HL-60 (cell line): Measurements from ENCODE around the gene GOSR2.

ENCODE experiments used
- DNase-seq, 2 experiments: peaks; one replicate each; pipeline ENCODE4 v3.0.0-alpha.2; 2010 to 2020; ENCODE audit warnings: low read depth in 1 of 2, low spot score in 1 of 2
- H3K27ac ChIP-seq: fragments of 250-450 bp; sonication (Bioruptor Pico); replicated peaks from 2 replicates; pipeline ENCODE4 v1.5.1; 2020; ENCODE audit warnings: mild to moderate bottlenecking, moderate library complexity
- H3K27me3 ChIP-seq: fragments of 250-450 bp; sonication (Bioruptor Pico); 2 replicates; pipeline ENCODE4 v1.5.1; 2021; ENCODE audit warnings: mild to moderate bottlenecking, moderate library complexity; ENCODE audit not compliant: insufficient read depth, poor library complexity, severe bottlenecking
- H3K4me3 ChIP-seq: replicated peaks from 2 replicates; pipeline ENCODE4 v1.5.1; 2011; ENCODE audit warnings: mild to moderate bottlenecking, control low read depth, low read length; ENCODE audit not compliant: insufficient read depth
- GABPA ChIP-seq: IDR thresholded peaks from 2 replicates; pipeline ENCODE4 v1.6.1; 2012; ENCODE audit warnings: low read depth
- POLR2AphosphoS5 ChIP-seq: IDR thresholded peaks from 2 replicates; pipeline ENCODE4 v1.6.1; 2012; ENCODE audit warnings: low read depth
- SPI1 ChIP-seq: IDR thresholded peaks from 2 replicates; pipeline ENCODE4 v1.6.1; 2012; ENCODE audit warnings: low read depth, mild to moderate bottlenecking, borderline replicate concordance
- TF ChIP-seq, protein P1 (sequence below): IDR thresholded peaks from 2 replicates; pipeline ENCODE4 v1.6.1; 2012; ENCODE audit warnings: low read depth; ENCODE audit not compliant: insufficient replicate concordance
- TF ChIP-seq, protein P2 (sequence below): IDR thresholded peaks from one replicate; pipeline ENCODE4 v1.5.1; 2011; ENCODE audit warnings: low read length, control low read depth, inconsistent platforms; ENCODE audit not compliant: insufficient read depth

Gene GOSR2

DNA sequence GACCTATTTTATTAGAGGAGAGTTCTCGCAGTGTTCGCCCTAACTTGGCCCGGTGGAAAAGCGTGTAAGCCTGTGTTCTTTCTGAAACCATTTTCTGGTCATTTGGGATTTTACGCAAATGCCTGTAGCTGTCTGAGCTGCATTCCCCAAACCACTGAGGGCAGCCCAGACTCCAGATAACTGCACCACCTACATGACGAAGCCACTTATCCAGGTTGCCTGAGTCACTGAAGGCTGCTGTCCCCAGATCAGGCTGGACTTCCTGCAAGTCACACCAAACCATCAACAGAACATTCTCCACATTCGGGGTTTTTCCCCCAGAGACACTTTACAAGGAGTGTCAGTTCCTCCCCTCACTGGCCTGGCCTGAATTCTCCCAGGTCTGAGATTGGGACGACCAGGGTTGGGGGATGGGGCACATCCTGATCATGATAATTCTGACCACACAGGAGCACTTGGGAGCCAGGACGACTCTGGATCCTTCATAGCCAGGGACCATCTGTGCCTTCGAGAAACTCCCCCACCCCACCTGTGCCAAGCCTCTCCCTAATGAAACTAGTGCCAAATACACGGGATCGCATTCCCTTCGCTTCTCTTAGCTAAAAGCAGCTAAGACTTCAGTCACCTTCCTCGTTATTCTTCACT, 53.8 kb downstream of the GOSR2 start:
- H3K27me3 ChIP-seq: peaks cover 52% of the 10 kb centered on the region
- TF ChIP-seq, protein P1, sequence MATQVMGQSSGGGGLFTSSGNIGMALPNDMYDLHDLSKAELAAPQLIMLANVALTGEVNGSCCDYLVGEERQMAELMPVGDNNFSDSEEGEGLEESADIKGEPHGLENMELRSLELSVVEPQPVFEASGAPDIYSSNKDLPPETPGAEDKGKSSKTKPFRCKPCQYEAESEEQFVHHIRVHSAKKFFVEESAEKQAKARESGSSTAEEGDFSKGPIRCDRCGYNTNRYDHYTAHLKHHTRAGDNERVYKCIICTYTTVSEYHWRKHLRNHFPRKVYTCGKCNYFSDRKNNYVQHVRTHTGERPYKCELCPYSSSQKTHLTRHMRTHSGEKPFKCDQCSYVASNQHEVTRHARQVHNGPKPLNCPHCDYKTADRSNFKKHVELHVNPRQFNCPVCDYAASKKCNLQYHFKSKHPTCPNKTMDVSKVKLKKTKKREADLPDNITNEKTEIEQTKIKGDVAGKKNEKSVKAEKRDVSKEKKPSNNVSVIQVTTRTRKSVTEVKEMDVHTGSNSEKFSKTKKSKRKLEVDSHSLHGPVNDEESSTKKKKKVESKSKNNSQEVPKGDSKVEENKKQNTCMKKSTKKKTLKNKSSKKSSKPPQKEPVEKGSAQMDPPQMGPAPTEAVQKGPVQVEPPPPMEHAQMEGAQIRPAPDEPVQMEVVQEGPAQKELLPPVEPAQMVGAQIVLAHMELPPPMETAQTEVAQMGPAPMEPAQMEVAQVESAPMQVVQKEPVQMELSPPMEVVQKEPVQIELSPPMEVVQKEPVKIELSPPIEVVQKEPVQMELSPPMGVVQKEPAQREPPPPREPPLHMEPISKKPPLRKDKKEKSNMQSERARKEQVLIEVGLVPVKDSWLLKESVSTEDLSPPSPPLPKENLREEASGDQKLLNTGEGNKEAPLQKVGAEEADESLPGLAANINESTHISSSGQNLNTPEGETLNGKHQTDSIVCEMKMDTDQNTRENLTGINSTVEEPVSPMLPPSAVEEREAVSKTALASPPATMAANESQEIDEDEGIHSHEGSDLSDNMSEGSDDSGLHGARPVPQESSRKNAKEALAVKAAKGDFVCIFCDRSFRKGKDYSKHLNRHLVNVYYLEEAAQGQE: no peak
- no peak for TF ChIP-seq POLR2AphosphoS5
- no peak for TF ChIP-seq SPI1
- TF ChIP-seq, protein P2, sequence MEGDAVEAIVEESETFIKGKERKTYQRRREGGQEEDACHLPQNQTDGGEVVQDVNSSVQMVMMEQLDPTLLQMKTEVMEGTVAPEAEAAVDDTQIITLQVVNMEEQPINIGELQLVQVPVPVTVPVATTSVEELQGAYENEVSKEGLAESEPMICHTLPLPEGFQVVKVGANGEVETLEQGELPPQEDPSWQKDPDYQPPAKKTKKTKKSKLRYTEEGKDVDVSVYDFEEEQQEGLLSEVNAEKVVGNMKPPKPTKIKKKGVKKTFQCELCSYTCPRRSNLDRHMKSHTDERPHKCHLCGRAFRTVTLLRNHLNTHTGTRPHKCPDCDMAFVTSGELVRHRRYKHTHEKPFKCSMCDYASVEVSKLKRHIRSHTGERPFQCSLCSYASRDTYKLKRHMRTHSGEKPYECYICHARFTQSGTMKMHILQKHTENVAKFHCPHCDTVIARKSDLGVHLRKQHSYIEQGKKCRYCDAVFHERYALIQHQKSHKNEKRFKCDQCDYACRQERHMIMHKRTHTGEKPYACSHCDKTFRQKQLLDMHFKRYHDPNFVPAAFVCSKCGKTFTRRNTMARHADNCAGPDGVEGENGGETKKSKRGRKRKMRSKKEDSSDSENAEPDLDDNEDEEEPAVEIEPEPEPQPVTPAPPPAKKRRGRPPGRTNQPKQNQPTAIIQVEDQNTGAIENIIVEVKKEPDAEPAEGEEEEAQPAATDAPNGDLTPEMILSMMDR: no peak
- TF ChIP-seq GABPA: no peak
- no peak for DNase-seq
- no peak overlapping the region for H3K27ac ChIP-seq
- no peak overlapping the region for H3K4me3 ChIP-seq

DNA sequence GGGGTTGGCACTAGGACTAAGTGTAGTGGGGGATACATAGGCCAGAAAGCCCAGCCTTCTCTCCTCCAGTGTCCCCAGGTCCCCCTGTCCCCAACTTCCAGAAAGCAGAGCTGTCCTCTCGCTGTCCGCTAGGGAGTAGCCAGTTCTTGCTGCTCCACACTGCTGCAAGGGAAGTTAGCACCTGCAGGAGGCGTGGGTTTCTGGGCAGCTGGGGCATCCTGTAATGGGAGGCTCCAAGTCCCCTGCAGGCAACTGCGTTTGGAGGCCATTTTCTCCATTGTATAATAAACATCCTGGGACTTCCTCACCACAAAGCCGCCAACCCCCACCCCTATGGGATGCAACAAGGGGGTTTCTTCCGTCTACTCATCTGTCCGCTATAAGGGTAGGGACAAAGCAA, 54.4 kb downstream of the GOSR2 start:
- no peak overlapping the region for H3K27ac ChIP-seq
- peaks cover 53% of the 10 kb centered on the region for H3K27me3 ChIP-seq
- TF ChIP-seq, protein P1: no peak
- TF ChIP-seq POLR2AphosphoS5 (no peak), SPI1 (0 out of 2 replicates have a peak, but pooled peaks have one; percentile 3)
- TF ChIP-seq, protein P2: no peak
- peak in 1 of 2 experiments; percentile 38 for DNase-seq
- no peak overlapping the region for H3K4me3 ChIP-seq

DNA sequence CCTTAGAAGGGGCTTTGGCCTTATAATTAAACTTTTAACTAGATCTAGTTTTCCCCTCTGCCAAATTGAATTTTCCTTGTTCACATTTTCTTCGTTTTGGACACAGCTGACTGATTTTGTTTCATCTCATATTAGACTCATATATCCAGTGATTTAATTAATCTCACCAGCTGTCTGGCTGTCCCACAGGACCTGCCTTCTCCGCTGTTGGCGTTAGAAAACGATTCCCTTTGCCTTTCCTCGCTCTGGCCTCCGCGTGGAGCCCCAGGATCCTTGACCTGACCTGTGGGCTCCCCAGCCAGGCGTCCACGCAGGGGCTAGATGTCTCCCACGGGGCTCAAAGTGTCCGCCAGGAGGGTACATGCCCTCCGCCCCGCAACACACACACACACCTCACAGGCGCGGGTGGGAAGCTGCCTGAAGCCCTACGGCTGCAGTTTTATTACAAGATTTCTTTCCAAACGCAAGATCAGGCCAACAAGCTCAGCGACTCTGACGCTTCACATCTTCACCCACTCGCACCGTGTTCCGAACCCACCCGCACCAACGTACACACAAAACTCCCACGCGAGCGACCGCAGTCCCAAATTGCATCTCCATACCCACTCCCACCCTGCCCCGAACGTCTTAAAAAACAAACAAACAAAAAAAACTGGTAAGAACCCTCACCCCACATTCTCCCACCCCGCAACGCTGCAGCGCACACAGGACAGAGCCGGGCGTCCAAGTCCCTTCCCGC, 55.0 kb downstream of the GOSR2 start:
- DNase-seq: no peak
- Histone ChIP-seq H3K27ac (no peak overlapping the region), H3K27me3 (peaks cover 53% of the 10 kb centered on the region), H3K4me3 (no peak overlapping the region)
- TF ChIP-seq SPI1 (no peak), GABPA (no peak), POLR2AphosphoS5 (no peak)
- TF ChIP-seq, protein P2: no peak
- TF ChIP-seq, protein P1: no peak
